Psoas muscle (tissue), 8 donors: Measurements from ENCODE around the gene NUCB2. TPM values are rescaled to one million over a fixed set of nuclear protein-coding genes. Genes with fewer than 3 reads are reported as not detected.

Experiments used
- ATAC-seq, 4 donors: fragments of 200-7000 bp; cut with Tn5 transposase; one replicate each; pipeline ENCODE4 v1.9.1; 2020; ENCODE audit warnings: moderate library complexity in 3 of 4, mild to moderate bottlenecking in 2 of 4
- DNase-seq, 2 donors: peaks; one replicate each; pipeline ENCODE4 v3.0.0-alpha.2; 2020
- H3K27ac ChIP-seq: fragments of 200-600 bp; one replicate; pipeline ENCODE4 v1.8.0; 2022
- H3K27me3 ChIP-seq, 3 donors: fragments of 200-600 bp in 1 of 3; one replicate each; pipeline versions ENCODE4 v1.6.1 to v1.8.0; 2013 to 2022; ENCODE audit warnings: low read length in 2 of 3, mild to moderate bottlenecking in 2 of 3, moderate library complexity in 1 of 3; ENCODE audit not compliant: insufficient read depth in 3 of 3
- H3K36me3 ChIP-seq, 2 donors: fragments of 200-600 bp in 1 of 2; one replicate each; pipeline versions ENCODE4 v1.6.1 to v1.8.0; 2013 to 2022; ENCODE audit warnings: low read depth in 1 of 2, mild to moderate bottlenecking in 1 of 2, moderate library complexity in 1 of 2; ENCODE audit not compliant: insufficient read depth in 1 of 2
- H3K4me1 ChIP-seq: fragments of 200-600 bp; one replicate; pipeline ENCODE4 v1.8.0; 2022
- H3K4me3 ChIP-seq: fragments of 200-600 bp; one replicate; pipeline ENCODE4 v1.8.0; 2022; ENCODE audit warnings: mild to moderate bottlenecking
- H3K9me3 ChIP-seq: fragments of 200-600 bp; one replicate; pipeline ENCODE4 v1.8.0; 2022
- WGBS, 3 donors: extraction: QIAGEN DNeasy Blood & Tissue Kit; methylation state at CpG; one replicate each; pipeline versions ENCODE4 v1.1.6 to v1.1.7; 2013; 5-methylcytosine and 5-hydroxymethylcytosine counted together
- intact Hi-C, 2 donors: fragments of 100-400 bp; cut with DNase I; formaldehyde crosslinking; loops; one replicate each; pipeline versions ENCODE4 v1.11.0 to v1.14.2; 2022
- polyA plus RNA-seq, 3 donors: library from polyadenylated mRNA; stranded (reverse); fragments of 200-250 nt; gene quantifications; one replicate each; pipeline ENCODE4 v1.2.3, GENCODE V29; 2013
- total RNA-seq, 4 donors: library from RNA; stranded (reverse); fragmentation: NEBNext Ultra II Directional in 2 of 4; extraction: Animal tissue kit (Norgen Biotek cat#: 25700) in 2 of 4; gene quantifications; one replicate each; pipeline versions ENCODE4 v1.2.1 to v1.2.4, GENCODE V29; 2021 to 2023
- TF ChIP-seq, protein P1 (sequence below): fragments of 200-600 bp; IDR thresholded peaks from one replicate; pipeline ENCODE4 v1.8.0; 2022; ENCODE audit warnings: antibody characterized with exemption
- donor health status: healthy with polysubstance abuse.
- donor health status: DM: no; HTN: no; CAD: no; lungs with moderate emphysema.
- donor health status: Bipolar disorder and iron deficiency.
- donor health status: healthy.
- donor health status: DM: yes; HTN: yes; CAD: no.
- donor health status: DM: no; HTN: no; CAD: no.
- donor health status: DM: no; HTN: no; CAD: no.
- donor health status: DM: yes; HTN: yes; CAD: no.

Gene NUCB2
- total and polyA plus RNA-seq, 7 donors, result 20.4 to 42.3 (median 31.3) TPM

DNA sequence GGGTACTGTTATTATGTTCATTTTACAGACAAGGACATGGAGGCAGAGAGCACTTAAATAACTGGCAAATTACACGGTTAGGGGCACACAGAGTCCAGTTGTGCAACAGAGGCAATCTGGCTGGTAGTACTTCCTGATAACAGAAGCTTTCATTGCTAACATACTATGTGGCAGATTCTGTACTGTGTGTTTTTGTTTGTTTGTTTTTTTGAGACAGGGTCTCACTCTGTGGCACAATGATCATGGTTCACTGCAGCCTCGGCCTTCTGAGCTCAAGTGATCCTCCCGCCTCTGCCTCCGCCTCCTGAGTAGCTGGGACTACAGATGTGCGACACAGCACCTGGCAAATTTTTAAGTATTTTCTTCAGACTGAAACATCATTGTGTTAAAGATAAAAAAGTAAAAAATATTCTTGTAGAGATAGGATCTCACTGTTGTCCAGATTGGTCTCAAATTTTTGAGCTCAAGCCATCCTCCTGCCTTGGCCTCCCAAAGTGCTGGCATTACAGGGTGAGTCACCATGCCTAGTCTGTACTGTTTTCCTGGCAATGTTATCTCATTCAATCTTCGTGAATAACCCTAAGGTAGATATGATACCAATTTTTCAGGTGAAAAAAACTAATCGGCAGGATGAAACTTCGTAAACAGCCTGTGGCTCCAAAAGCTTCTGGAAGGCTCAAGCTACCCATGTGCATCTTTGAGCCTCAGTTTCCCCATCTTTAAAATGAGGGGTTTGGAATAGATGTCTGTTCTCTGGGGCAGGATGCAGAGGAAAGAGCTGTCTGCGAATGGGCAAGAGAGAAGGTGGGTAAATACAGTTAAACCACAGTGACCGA, 921 bp upstream of the NUCB2 start:
- DNase-seq (no peak), ATAC-seq (no peak)
- WGBS, 3 donors, result 71 to 76% (median 73%) methylated on average over 10 of the region's 10 CpGs
- intact Hi-C loops, result loop anchor here (5.0 kb wide), 2 partner anchors 43 to 68 kb away; partner anchors contain the start of gene PIK3C2A (in 1 of the 2)
- Histone ChIP-seq H3K27me3 (no peaks in the 10 kb centered on the region), H3K27ac (peak overlapping the region; percentile 89), H3K4me3 (peak overlapping the region; percentile 97), H3K9me3 (no peaks in the 10 kb centered on the region), H3K36me3 (no peaks in the 10 kb centered on the region), H3K4me1 (no peaks in the 10 kb centered on the region)
- TF ChIP-seq, protein P1, sequence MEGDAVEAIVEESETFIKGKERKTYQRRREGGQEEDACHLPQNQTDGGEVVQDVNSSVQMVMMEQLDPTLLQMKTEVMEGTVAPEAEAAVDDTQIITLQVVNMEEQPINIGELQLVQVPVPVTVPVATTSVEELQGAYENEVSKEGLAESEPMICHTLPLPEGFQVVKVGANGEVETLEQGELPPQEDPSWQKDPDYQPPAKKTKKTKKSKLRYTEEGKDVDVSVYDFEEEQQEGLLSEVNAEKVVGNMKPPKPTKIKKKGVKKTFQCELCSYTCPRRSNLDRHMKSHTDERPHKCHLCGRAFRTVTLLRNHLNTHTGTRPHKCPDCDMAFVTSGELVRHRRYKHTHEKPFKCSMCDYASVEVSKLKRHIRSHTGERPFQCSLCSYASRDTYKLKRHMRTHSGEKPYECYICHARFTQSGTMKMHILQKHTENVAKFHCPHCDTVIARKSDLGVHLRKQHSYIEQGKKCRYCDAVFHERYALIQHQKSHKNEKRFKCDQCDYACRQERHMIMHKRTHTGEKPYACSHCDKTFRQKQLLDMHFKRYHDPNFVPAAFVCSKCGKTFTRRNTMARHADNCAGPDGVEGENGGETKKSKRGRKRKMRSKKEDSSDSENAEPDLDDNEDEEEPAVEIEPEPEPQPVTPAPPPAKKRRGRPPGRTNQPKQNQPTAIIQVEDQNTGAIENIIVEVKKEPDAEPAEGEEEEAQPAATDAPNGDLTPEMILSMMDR, result no peak

DNA sequence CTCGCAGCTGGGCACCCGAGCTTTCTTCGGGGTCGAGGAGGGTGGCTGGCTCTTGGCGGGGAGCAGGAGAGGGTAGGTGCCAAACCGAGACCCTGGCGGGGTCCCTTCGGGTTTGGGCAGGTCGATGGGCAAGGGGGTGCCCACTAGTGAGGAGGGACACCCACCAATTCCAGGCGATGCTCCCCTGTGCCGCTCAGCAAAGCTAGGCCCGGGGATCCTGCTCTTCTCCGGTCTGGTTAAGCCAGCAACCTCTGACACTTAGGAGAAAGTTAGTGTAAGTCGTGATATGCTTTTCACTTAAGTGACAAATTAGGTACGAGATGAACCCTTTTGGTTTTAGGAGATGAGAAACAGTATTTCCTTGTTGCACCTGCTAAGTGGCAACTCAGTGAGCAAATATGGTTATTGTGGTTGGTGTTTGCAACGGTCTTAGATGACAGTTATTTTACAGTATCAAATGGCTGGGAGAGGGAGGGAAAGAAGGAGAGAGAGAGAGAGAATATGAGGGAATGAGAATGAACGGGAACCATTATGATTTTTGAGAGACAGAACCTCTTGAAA, 565 bp downstream of the NUCB2 start:
- H3K36me3 ChIP-seq, result peaks cover 0 to 3% of the 10 kb centered on the region in 2 donors
- TF ChIP-seq, protein P1, result no peak
- intact Hi-C loops, result loop anchor here (5.0 kb wide), 2 partner anchors 45 to 70 kb away; partner anchors contain the start of gene PIK3C2A (in 1 of the 2)
- H3K27ac ChIP-seq, result peak overlapping the region; percentile 89
- H3K9me3 ChIP-seq, result no peaks in the 10 kb centered on the region
- 0 to 1% (median 0%) methylated on average over 17 of the region's 17 CpGs for WGBS, 3 donors
- peak overlapping the region; percentile 97 for H3K4me3 ChIP-seq
- DNase-seq (no peak), ATAC-seq (peak; percentile 20 to 65 (median 51))
- H3K27me3 ChIP-seq, result no peaks in the 10 kb centered on the region
- no peaks in the 10 kb centered on the region for H3K4me1 ChIP-seq

DNA sequence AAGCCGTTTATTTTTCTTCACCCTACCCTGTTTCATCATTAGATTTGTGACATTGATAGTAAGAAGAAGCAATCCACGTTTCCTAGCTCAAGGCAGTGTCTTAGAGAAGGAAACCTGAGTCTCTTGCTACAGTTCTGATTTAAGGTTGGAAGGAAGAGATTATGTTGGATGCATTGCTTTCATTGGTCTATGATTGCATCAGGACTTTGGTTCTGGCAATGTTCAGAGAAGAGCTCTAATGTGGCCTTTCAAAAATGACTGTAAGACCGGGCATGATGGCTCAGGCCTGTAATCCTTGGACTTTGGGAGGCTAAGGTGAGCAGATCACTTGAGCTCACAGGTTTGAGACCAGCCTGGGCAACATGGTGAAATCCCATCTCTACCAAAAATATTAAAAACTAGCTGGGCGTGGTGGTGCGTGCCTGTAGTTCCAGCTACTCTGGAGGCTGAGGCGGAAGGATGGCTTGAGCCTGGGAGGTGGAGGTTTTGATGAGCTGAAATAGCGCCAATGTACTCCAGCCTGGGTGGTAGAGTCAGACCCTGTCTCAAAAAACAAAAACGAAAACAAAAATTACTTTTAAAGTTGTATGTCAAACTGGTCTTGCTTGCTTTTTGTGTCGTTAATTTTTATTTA, 4.1 kb downstream of the NUCB2 start:
- intact Hi-C loops, result no loop called here
- ATAC-seq, result no peak

DNA sequence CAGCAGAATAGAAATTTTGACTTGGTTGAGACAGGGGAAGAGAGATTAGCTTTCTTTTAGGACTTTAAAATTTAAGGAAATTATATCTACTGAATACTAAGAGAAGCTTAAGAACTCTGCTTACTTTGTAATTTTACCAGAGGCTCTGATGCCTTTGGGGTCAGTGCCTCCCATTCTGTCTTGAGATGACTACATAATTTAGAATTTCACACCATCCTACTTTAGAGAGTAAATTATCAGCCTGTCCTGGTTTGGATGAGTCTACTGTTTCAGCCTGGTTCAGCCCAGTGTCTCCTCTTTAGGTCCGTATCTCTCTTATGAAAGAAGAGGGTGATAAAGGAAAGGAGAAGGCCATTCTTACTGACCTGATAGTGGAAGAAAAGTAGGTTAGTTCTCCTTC, 9.8 kb downstream of the NUCB2 start:
- H3K27ac ChIP-seq, result no peak overlapping the region
- intact Hi-C loops, result no loop called here
- H3K9me3 ChIP-seq, result no peaks in the 10 kb centered on the region
- H3K4me3 ChIP-seq, result no peak overlapping the region
- H3K27me3 ChIP-seq, result no peaks in the 10 kb centered on the region
- DNase-seq (no peak), ATAC-seq (no peak)
- 93 to 100% (median 100%) methylated on average over 1 of the region's 1 CpG for WGBS, 3 donors
- no peaks in the 10 kb centered on the region for H3K4me1 ChIP-seq
- TF ChIP-seq, protein P1, result no peak
- H3K36me3 ChIP-seq, result peaks cover 3 to 66% of the 10 kb centered on the region in 2 donors

More for the DNA sequence above, 4.1 kb downstream of the NUCB2 start:
- 92 to 98% (median 92%) methylated on average over 9 of the region's 9 CpGs for WGBS, 3 donors
- Histone ChIP-seq H3K36me3 (peaks cover 0 to 29% of the 10 kb centered on the region in 2 donors), H3K9me3 (no peaks in the 10 kb centered on the region), H3K27me3 (no peaks in the 10 kb centered on the region), H3K4me3 (no peak overlapping the region), H3K27ac (no peak overlapping the region), H3K4me1 (no peaks in the 10 kb centered on the region)
- TF ChIP-seq, protein P1, result no peak
- no peak for DNase-seq
